GM23338 (cell line): Measurements from ENCODE around the gene QKI. TPM values are rescaled to one million over a fixed set of nuclear protein-coding genes. Genes with fewer than 3 reads are reported as not detected.

Source experiments
- ATAC-seq: fragments of 200-7000 bp; cut with Tn5 transposase; 3 replicates; pipeline ENCODE4 v1.9.1; 2020
- DNase-seq: peaks from one replicate; pipeline ENCODE4 v3.0.0-alpha.2; 2015; ENCODE audit warnings: low spot score
- H2AFZ ChIP-seq: fragments of 200-600 bp; sonication (generic); 2 replicates; pipeline ENCODE4 v1.8.0; 2016; ENCODE audit warnings: antibody characterized with exemption, mild to moderate bottlenecking, moderate library complexity
- H3F3A ChIP-seq: fragments of 200-600 bp; sonication (generic); replicated peaks from 2 replicates; pipeline ENCODE4 v1.8.0; 2017; ENCODE audit warnings: antibody characterized with exemption, mixed run types, low read depth
- H3K27ac ChIP-seq: fragments of 200-600 bp; sonication (generic); 2 replicates; pipeline ENCODE4 v1.6.1; 2016; ENCODE audit warnings: low read depth
- H3K27me3 ChIP-seq: fragments of 200-600 bp; sonication (generic); 2 replicates; pipeline ENCODE4 v1.8.0; 2016; ENCODE audit warnings: mild to moderate bottlenecking, mixed run types, moderate library complexity; ENCODE audit not compliant: insufficient read depth
- H3K36me3 ChIP-seq: fragments of 200-600 bp; sonication (generic); 2 replicates; pipeline ENCODE4 v1.8.0; 2016; ENCODE audit warnings: mild to moderate bottlenecking; ENCODE audit not compliant: insufficient read depth
- H3K4me1 ChIP-seq: fragments of 200-600 bp; sonication (generic); 2 replicates; pipeline ENCODE4 v1.8.0; 2016; ENCODE audit warnings: mild to moderate bottlenecking, moderate library complexity; ENCODE audit not compliant: insufficient read depth
- H3K4me2 ChIP-seq: fragments of 200-600 bp; sonication (generic); 2 replicates; pipeline ENCODE4 v1.7.1; 2017; ENCODE audit warnings: mixed run types
- H3K4me3 ChIP-seq: fragments of 200-600 bp; sonication (generic); 2 replicates; pipeline ENCODE4 v1.6.1; 2016; ENCODE audit warnings: mixed run types
- H3K79me2 ChIP-seq: fragments of 200-600 bp; sonication (generic); replicated peaks from 2 replicates; pipeline ENCODE4 v1.8.0; 2017; ENCODE audit warnings: mild to moderate bottlenecking; ENCODE audit not compliant: insufficient read depth
- H3K9me2 ChIP-seq: fragments of 200-600 bp; sonication (generic); 2 replicates; pipeline ENCODE4 v1.8.0; 2017; ENCODE audit not compliant: insufficient read depth
- H4K20me1 ChIP-seq: fragments of 200-600 bp; sonication (generic); replicated peaks from 2 replicates; pipeline ENCODE4 v1.8.0; 2017; ENCODE audit warnings: mild to moderate bottlenecking; ENCODE audit not compliant: insufficient read depth
- H3K27ac Mint-ChIP-seq: 2 replicates; pipeline ENCODE4 v1.8.0; 2020; ENCODE audit warnings: inconsistent platforms, mild to moderate bottlenecking, moderate library complexity, mixed read lengths
- H3K27me3 Mint-ChIP-seq: 3 replicates; pipeline ENCODE4 v1.8.0; 2022; ENCODE audit warnings: low read depth, mild to moderate bottlenecking, moderate library complexity, mixed read lengths, inconsistent platforms; ENCODE audit not compliant: insufficient read depth, poor library complexity
- H3K36me3 Mint-ChIP-seq: 3 replicates; pipeline ENCODE4 v1.8.0; 2021; ENCODE audit warnings: low read depth, mild to moderate bottlenecking, inconsistent platforms, moderate library complexity, mixed read lengths
- H3K4me1 Mint-ChIP-seq: 3 replicates; pipeline ENCODE4 v1.8.0; 2020; ENCODE audit warnings: mild to moderate bottlenecking, inconsistent platforms, mixed read lengths
- H3K4me3 Mint-ChIP-seq: 3 replicates; pipeline ENCODE4 v1.8.0; 2021; ENCODE audit warnings: moderate library complexity, mild to moderate bottlenecking, inconsistent platforms, mixed read lengths
- H3K9me3 Mint-ChIP-seq: 3 replicates; pipeline ENCODE4 v1.8.0; 2020; ENCODE audit warnings: moderate library complexity, mild to moderate bottlenecking, inconsistent platforms, mixed read lengths
- CREB1 ChIP-seq: fragments of 250-450 bp; sonication (Bioruptor Pico); IDR thresholded peaks from 2 replicates; pipeline ENCODE4 v1.5.0; 2020; ENCODE audit warnings: low read depth, mild to moderate bottlenecking, moderate library complexity
- ETS1 ChIP-seq: IDR thresholded peaks from 2 replicates; pipeline ENCODE4 v1.6.1; 2016; ENCODE audit warnings: antibody characterized with exemption
- EZH2 ChIP-seq: fragments of 200-600 bp; sonication (generic); IDR thresholded peaks from one replicate; pipeline ENCODE4 v1.8.0; 2017; ENCODE audit warnings: antibody characterized with exemption, mild to moderate bottlenecking, low read depth; ENCODE audit not compliant: unreplicated experiment
- NANOG ChIP-seq: IDR thresholded peaks from 2 replicates; pipeline ENCODE4 v1.6.1; 2016; ENCODE audit warnings: antibody characterized with exemption, borderline replicate concordance
- POLR2AphosphoS5 ChIP-seq: IDR thresholded peaks from 2 replicates; pipeline ENCODE4 v1.6.1; 2016; ENCODE audit warnings: antibody characterized with exemption, low read depth
- ZNF114 ChIP-seq: fragments of 250-450 bp; sonication (Bioruptor Pico); IDR thresholded peaks from 2 replicates; pipeline ENCODE4 v1.5.0; 2020; ENCODE audit warnings: mild to moderate bottlenecking, moderate library complexity
- ZNF331 ChIP-seq: fragments of 250-450 bp; sonication (Bioruptor Pico); IDR thresholded peaks from 2 replicates; pipeline ENCODE4 v1.5.0; 2020; ENCODE audit warnings: low read depth, mild to moderate bottlenecking, moderate library complexity
- polyA plus RNA-seq: library from polyadenylated mRNA; unstranded; fragments of >200 nt; fragmentation: Nextera tagmentation; extraction: Ambion mirVana; gene quantifications from 2 replicates; pipeline ENCODE4 v1.2.1, GENCODE V29; 2016
- total RNA-seq: library from RNA; depleted of rRNA; stranded (reverse); fragments of >200 nt; shearing (Covaris generic); gene quantifications from 2 replicates; pipeline ENCODE4 v1.2.3, GENCODE V29; 2014
- TF ChIP-seq, protein P1 (sequence below), 2 experiments: fragments of 200-600 bp in 1 of 2; sonication (generic) in 1 of 2; conservative IDR thresholded peaks; 2 replicates each; pipeline versions ENCODE4 v1.5.1 to v1.6.1; 2016 to 2017; ENCODE audit warnings: antibody characterized with exemption in 2 of 2, low read depth in 2 of 2, mild to moderate bottlenecking in 2 of 2, moderate library complexity in 1 of 2
- TF ChIP-seq, protein P2 (sequence below): IDR thresholded peaks from one replicate; pipeline ENCODE4 v1.6.1; 2018; ENCODE audit warnings: antibody characterized with exemption; ENCODE audit not compliant: unreplicated experiment

The QKI gene
- total and polyA plus RNA-seq, 2 experiments from 2014 or later = 60.8 to 159 TPM

GRCh38 chr6:163418311-163419029 is 4.0 kb downstream of the QKI start:
- peaks cover 44% of the 10 kb centered on the region for H3K4me1 ChIP-seq
- peaks cover 78% of the 10 kb centered on the region for H3K79me2 ChIP-seq
- no peaks in the 10 kb centered on the region for H3K36me3 ChIP-seq
- peak overlapping the region; percentile 73 for H3K27ac Mint-ChIP-seq
- ATAC-seq = no peak
- no peak overlapping the region for H3K4me3 ChIP-seq
- H4K20me1 ChIP-seq = peaks cover 21% of the 10 kb centered on the region
- peaks cover 52% of the 10 kb centered on the region for H3K4me1 Mint-ChIP-seq
- TF ChIP-seq, protein P1, sequence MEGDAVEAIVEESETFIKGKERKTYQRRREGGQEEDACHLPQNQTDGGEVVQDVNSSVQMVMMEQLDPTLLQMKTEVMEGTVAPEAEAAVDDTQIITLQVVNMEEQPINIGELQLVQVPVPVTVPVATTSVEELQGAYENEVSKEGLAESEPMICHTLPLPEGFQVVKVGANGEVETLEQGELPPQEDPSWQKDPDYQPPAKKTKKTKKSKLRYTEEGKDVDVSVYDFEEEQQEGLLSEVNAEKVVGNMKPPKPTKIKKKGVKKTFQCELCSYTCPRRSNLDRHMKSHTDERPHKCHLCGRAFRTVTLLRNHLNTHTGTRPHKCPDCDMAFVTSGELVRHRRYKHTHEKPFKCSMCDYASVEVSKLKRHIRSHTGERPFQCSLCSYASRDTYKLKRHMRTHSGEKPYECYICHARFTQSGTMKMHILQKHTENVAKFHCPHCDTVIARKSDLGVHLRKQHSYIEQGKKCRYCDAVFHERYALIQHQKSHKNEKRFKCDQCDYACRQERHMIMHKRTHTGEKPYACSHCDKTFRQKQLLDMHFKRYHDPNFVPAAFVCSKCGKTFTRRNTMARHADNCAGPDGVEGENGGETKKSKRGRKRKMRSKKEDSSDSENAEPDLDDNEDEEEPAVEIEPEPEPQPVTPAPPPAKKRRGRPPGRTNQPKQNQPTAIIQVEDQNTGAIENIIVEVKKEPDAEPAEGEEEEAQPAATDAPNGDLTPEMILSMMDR (conservative IDR thresholded peaks at IDR 0.05; ENCODE audit: low read depth in 2 of 2) = no peak
- DNase-seq = no peak
- no peaks in the 10 kb centered on the region for H3K9me2 ChIP-seq
- no peaks in the 10 kb centered on the region for H3K27me3 ChIP-seq
- no peaks in the 10 kb centered on the region; the same call in 2 of the 3 replicates for H3K36me3 Mint-ChIP-seq
- H2AFZ ChIP-seq = no peak overlapping the region
- peaks cover 5% of the 10 kb centered on the region; the same call in 2 of the 3 replicates for H3K9me3 Mint-ChIP-seq
- peak overlapping the region; percentile 62 for H3K4me3 Mint-ChIP-seq
- peak overlapping the region; percentile 21 for H3K4me2 ChIP-seq
- H3K27me3 Mint-ChIP-seq = peaks cover 4% of the 10 kb centered on the region
- no peak overlapping the region for H3K27ac ChIP-seq
- H3F3A ChIP-seq = no peaks in the 10 kb centered on the region

GRCh38 chr6:163419413-163420288 is 5.1 kb downstream of the QKI start:
- Histone ChIP-seq H3K79me2 (peaks cover 90% of the 10 kb centered on the region), H3K9me2 (no peaks in the 10 kb centered on the region), H3K27ac (no peak overlapping the region), H2AFZ (no peak overlapping the region), H3K36me3 (no peaks in the 10 kb centered on the region), H3K4me3 (no peak overlapping the region), H4K20me1 (peaks cover 30% of the 10 kb centered on the region), H3K4me2 (peak overlapping the region; percentile 21), H3F3A (no peaks in the 10 kb centered on the region), H3K4me1 (peaks cover 52% of the 10 kb centered on the region), H3K27me3 (no peaks in the 10 kb centered on the region)
- peaks cover 4% of the 10 kb centered on the region for H3K27me3 Mint-ChIP-seq
- peaks cover 5% of the 10 kb centered on the region; the same call in 2 of the 3 replicates for H3K9me3 Mint-ChIP-seq
- ATAC-seq = no peak
- peaks cover 59% of the 10 kb centered on the region for H3K4me1 Mint-ChIP-seq
- H3K36me3 Mint-ChIP-seq = no peaks in the 10 kb centered on the region; the same call in 2 of the 3 replicates
- H3K27ac Mint-ChIP-seq = peak overlapping the region; percentile 80
- H3K4me3 Mint-ChIP-seq = peak overlapping the region; percentile 43
- no peak for DNase-seq
- TF ChIP-seq ETS1 = no peak
- TF ChIP-seq ZNF114 = no peak
- TF ChIP-seq ZNF331 = no peak
- TF ChIP-seq POLR2AphosphoS5 = no peak
- TF ChIP-seq, protein P2, sequence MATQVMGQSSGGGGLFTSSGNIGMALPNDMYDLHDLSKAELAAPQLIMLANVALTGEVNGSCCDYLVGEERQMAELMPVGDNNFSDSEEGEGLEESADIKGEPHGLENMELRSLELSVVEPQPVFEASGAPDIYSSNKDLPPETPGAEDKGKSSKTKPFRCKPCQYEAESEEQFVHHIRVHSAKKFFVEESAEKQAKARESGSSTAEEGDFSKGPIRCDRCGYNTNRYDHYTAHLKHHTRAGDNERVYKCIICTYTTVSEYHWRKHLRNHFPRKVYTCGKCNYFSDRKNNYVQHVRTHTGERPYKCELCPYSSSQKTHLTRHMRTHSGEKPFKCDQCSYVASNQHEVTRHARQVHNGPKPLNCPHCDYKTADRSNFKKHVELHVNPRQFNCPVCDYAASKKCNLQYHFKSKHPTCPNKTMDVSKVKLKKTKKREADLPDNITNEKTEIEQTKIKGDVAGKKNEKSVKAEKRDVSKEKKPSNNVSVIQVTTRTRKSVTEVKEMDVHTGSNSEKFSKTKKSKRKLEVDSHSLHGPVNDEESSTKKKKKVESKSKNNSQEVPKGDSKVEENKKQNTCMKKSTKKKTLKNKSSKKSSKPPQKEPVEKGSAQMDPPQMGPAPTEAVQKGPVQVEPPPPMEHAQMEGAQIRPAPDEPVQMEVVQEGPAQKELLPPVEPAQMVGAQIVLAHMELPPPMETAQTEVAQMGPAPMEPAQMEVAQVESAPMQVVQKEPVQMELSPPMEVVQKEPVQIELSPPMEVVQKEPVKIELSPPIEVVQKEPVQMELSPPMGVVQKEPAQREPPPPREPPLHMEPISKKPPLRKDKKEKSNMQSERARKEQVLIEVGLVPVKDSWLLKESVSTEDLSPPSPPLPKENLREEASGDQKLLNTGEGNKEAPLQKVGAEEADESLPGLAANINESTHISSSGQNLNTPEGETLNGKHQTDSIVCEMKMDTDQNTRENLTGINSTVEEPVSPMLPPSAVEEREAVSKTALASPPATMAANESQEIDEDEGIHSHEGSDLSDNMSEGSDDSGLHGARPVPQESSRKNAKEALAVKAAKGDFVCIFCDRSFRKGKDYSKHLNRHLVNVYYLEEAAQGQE = no peak
- TF ChIP-seq NANOG = no peak
- no peak for TF ChIP-seq EZH2
- no peak for TF ChIP-seq CREB1 (CRISPR knock-in tag)
